HG03108 (cell line): ENCODE data around the gene CXCL6.

Source experiments
- ATAC-seq: cut with Tn5 transposase; IDR thresholded peaks from one replicate; pipeline ENCODE4 v1.9.1; 2021; ENCODE audit warnings: moderate library complexity; ENCODE audit not compliant: unreplicated experiment

Gene CXCL6

DNA sequence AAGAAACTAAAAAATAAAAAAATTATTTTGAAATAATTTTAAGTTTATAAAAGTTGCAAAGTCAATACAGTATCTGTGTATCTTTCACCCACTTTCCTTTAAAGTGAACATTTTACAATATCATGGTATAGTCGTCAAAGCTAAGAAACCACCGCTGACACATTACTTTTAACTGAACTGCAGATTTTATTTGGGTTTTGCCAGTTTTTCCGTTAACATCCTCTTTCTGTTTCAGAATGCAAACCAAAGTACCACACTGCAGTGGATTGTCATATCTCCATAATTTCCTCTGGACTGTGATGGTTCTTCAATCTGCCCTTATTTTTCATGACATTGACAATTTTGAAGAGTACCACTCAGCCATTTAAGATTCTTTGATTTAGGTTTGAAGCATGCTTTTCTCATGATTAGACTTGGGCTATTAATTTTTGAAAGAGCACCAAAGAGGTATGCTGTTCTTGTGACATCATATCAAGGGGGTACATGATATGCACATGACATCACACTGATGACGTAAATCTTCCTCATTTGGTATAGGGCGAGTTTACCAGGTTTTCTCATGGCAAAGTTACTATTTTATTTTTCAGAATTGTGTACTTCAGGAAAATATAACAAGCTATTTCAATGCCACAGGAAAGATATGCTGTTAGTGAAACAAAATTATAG lies 29.1 kb downstream of the CXCL6 start:
- ATAC-seq: no peak

GRCh38 chr4:73866246-73866645 lies 29.8 kb downstream of the CXCL6 start:
- no peak for ATAC-seq

- ATAC-seq: no peak
Observed at GRCh38 chr4:73867783-73868182, 31.3 kb downstream of the CXCL6 start.

DNA sequence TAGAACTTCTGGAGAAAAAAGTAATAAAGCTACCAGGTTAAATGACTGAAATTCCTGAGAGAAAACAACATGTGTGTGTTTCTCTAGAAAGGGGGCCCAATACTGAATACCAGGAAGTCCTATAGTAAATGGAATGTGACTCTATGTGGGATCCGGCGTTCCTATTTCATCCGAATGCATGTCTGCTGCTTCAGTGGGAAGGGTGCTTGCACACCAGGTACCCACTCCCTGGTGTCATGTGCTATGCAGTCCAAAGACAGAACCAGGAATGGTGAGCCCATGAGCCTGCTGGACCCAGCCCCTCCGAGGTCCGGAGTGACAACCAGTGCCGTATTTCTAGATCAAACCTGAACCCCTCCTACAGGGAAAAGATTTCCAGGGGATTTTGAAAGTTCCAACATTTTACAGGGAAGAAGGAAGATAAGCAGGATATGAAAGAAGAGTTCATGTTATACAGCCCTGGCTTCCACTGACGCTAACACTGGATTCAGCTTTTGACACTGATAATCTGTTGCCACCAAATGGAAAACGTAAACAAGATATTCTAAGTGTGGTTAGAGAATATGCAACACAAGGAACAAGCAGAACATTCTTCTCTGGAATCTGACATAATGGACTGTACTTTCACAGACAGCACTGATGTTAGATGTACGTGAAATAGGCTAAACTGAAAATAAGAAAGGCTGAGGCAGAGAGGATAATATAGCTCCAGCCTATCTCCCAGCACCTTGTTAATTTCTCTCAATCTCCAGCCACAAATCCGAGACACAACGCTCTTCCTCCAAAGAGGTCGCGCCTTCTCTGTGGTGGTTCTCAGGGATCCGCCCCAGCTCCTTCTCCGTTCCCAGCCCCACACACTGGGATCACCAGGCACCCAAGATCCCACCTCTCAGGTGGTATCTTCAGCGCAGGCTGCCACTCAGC lies 32.0 kb downstream of the CXCL6 start:
- ATAC-seq: no peak

- no peak for ATAC-seq
Observed at GRCh38 chr4:73869130-73870055, 32.9 kb downstream of the CXCL6 start, which contains the start of gene CXCL1. Gene CXCL1 (plus strand): TSS chr4:73869393. CDS start chr4:73869471, 78 bp downstream.

DNA sequence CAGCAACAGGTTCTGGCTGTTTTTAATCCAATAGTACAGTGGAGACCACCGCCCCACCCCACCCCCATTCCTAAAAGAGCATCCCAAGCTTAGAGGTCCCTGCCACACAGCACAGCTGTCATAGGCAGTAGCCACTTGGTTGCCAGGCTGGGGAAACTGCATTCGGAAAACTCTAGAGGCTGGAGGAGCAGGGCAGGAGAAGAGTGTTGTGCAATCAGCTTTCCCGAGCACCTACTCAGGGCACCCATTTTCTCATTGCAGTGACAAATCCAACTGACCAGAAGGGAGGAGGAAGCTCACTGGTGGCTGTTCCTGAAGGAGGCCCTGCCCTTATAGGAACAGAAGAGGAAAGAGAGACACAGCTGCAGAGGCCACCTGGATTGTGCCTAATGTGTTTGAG lies 33.8 kb downstream of the CXCL6 start:
- no peak for ATAC-seq

GRCh38 chr4:73870768-73871167 lies 34.3 kb downstream of the CXCL6 start:
- no peak for ATAC-seq

- no peak for ATAC-seq
Observed at GRCh38 chr4:73871511-73872310, 35.2 kb downstream of the CXCL6 start.

DNA sequence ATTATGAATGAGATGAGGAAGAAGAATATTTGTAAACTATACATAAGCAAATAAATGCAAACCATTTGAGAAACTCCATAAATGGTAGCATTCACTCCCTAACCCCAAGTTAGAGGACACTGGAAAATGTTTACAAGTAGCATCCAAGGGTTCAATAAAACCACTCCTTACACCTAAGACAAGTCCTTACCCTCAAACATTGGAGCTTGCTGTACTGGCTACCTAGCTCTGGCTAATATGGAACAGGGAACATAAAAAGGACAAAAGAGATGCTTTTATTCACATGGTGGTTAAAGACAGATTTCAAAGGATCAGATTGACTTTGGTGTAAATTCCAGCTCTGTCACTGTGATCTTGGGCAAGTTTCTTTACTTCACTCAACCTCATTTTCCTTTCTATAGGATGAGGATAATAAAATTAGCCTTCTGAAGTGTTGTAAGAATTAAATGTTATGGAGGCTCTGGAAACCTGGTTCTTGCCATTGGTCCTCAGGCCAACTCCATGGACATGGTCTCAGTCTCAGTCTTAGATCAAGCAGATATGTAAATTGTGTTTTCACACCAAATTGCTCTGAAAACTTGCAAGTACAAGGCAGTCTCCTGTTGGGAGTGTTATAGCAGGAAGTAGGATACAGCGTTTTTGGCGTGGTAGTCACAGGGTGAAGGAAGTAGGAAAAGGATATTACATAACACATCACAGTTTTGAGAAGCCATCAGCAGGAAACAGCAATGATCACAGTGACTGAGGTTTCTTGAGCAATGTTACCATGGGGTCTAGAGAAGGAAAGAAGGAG lies 36.0 kb downstream of the CXCL6 start:
- no peak for ATAC-seq

DNA sequence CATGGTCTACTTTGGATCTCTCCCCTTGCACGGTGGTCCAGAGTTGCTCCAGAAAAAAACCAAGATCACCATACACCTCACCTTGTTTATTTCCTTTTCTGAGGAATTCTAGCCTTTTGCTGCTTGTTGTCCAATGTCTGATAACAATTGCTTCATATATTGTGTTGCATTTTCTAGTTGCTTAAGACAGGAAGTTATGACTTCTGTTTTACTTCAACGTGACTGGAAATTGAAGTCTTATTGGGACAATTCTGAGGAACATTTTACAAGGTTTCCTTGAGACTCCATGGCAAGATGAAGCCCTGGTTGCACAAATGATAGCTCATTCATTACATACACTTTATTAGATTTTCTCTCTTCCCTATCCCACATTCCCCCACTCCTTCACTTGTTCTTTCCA lies 37.9 kb downstream of the CXCL6 start:
- ATAC-seq: no peak

- ATAC-seq: no peak
Observed at GRCh38 chr4:73875401-73875800, 38.9 kb downstream of the CXCL6 start.

GRCh38 chr4:73883306-73883705 lies 46.8 kb downstream of the CXCL6 start:
- ATAC-seq: no peak

DNA sequence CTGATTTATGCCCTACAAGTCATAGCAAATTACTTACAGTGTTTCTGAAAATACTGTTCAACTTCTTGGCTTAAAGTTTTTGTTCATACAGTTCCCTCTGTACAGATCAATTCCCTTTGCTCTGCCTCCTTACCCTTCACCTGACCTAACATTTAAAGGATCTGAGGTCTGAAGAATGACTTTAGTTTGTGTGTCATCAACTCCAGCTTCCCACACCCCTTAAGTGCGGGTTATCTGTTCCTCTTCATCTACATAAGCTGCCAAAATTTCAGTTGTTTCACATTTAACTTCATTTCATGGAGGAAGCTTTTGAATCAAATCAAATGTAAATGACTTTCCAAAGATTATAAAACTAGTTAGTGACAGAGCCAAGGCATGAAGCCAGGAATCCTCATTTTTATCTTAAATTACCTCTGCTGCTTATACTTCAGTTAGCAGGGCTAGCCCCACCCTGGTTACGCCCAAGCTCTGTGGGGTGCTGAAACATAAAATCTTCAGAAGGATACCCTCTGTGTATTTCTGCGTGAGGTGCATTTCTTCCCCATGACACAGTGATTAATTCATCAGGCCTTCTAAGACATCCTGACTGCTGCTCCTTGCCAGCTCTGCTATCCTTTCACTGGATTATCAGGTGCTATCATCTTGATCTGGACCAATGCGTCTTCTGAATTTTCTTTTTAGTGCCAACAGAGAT lies 49.2 kb downstream of the CXCL6 start:
- ATAC-seq: no peak
